ENCODE results near the gene DGCR8.

DNA sequence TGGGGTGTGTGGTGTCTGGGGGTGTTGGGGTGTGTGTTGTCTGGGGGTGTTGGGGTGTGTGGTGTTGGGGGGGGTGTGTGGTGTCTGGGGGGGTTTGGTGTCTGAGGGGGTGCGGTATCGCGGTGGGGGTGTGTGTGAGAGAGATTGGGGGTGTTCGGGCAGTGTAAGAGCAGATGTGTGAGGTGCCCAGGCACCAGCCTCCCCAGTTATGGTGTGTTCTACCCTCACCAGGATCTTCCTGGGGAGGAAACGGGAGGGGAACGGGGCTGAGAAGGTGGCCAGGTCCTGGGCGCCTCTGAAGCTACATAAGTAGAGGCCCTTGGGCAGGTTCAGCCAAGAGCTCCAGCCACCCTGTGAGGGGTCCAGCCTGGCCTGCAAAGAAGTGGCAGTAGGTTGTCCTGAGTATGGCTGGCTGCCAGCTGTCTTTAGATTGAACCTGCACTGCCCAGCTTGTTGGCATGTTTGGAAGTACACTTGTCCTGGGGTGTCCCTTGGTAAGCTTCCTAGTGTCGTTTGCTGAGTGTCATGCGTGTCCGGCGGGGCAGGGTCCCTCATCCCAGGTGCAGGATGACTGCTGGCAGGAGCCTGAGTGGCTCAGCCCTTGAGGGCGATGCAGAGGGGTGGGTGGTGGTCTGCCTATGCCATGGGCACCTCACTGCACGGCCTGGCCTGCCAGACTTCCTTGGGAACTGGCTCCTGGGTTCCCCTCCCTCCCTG, 43.5 kb downstream of the DGCR8 start:
- no peak for TF ChIP-seq POLR2A (IDR thresholded peaks at IDR 0.05; ENCODE audit: low read length)
- no peak for TF ChIP-seq GATA1 (IDR thresholded peaks at IDR 0.05; ENCODE audit: low read depth, low read length)
